Lower leg skin (tissue), 4 donors: ENCODE results near the gene TFDP1. TPM values are rescaled to one million over a fixed set of nuclear protein-coding genes. Genes with fewer than 3 reads are reported as not detected.

Experiments
- DNase-seq, 2 donors: peaks; one replicate each; pipeline ENCODE4 v3.0.0-alpha.2; 2019; ENCODE audit warnings: low spot score in 2 of 2
- H3K4me3 ChIP-seq: fragments of 200-600 bp; sonication (generic); 2 replicates; pipeline ENCODE4 v1.5.1; 2017; ENCODE audit warnings: mild to moderate bottlenecking, low read depth; ENCODE audit not compliant: poor library complexity, severe bottlenecking
- POLR2A ChIP-seq, 2 donors: fragments of 450-650 bp; IDR thresholded peaks; one replicate each; pipeline ENCODE4 v1.6.1; 2016 to 2017; ENCODE audit warnings: antibody characterized with exemption in 2 of 2, mild to moderate bottlenecking in 1 of 2, moderate library complexity in 1 of 2
- WGBS, 2 donors: methylation state at CpG; one replicate each; pipeline ENCODE4 v1.1.5; 2018; 5-methylcytosine and 5-hydroxymethylcytosine counted together
- intact Hi-C: fragments of 100-400 bp; cut with DNase I; formaldehyde crosslinking; loops from one replicate; pipeline ENCODE4 v1.15.0; 2023; ENCODE audit warnings: low total_unique reads
- total RNA-seq, 4 donors: library from RNA; depleted of rRNA; stranded (reverse); fragments of >200 nt; gene quantifications; one replicate each; pipeline ENCODE4 v1.1.0, GENCODE V29; 2016
- TF ChIP-seq, protein P1 (sequence below), 3 donors: fragments of 450-650 bp; IDR thresholded peaks; one replicate each; pipeline ENCODE4 v1.5.1; 2016; ENCODE audit warnings: antibody characterized with exemption in 3 of 3, mild to moderate bottlenecking in 3 of 3, moderate library complexity in 2 of 3

The TFDP1 gene
- total RNA-seq, 4 donors from 2014 or later = 35.9 to 48.8 (median 41.9) TPM

- 78 to 89% methylated on average over 24 of the region's 24 CpGs for WGBS, 2 donors
Observed at GRCh38 chr13:113625965-113626721, 41.6 kb downstream of the TFDP1 start.

GRCh38 chr13:113627136-113627535, 42.6 kb downstream of the TFDP1 start:
- intact Hi-C loops = no loop called here
- WGBS, 2 donors = 92 to 95% methylated on average over 16 of the region's 16 CpGs
- no peak for DNase-seq
- TF ChIP-seq POLR2A (IDR thresholded peaks at IDR 0.05) = no peak
- TF ChIP-seq, protein P1, sequence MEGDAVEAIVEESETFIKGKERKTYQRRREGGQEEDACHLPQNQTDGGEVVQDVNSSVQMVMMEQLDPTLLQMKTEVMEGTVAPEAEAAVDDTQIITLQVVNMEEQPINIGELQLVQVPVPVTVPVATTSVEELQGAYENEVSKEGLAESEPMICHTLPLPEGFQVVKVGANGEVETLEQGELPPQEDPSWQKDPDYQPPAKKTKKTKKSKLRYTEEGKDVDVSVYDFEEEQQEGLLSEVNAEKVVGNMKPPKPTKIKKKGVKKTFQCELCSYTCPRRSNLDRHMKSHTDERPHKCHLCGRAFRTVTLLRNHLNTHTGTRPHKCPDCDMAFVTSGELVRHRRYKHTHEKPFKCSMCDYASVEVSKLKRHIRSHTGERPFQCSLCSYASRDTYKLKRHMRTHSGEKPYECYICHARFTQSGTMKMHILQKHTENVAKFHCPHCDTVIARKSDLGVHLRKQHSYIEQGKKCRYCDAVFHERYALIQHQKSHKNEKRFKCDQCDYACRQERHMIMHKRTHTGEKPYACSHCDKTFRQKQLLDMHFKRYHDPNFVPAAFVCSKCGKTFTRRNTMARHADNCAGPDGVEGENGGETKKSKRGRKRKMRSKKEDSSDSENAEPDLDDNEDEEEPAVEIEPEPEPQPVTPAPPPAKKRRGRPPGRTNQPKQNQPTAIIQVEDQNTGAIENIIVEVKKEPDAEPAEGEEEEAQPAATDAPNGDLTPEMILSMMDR (IDR thresholded peaks at IDR 0.05) = no peak
- H3K4me3 ChIP-seq = no peak overlapping the region

More at GRCh38 chr13:113625965-113626721, 41.6 kb downstream of the TFDP1 start:
- no peak for TF ChIP-seq POLR2A (IDR thresholded peaks at IDR 0.05)
- TF ChIP-seq, protein P1 (IDR thresholded peaks at IDR 0.05) = no peak
- H3K4me3 ChIP-seq = no peak overlapping the region
- no peak for DNase-seq
- intact Hi-C loops = no loop called here

DNA sequence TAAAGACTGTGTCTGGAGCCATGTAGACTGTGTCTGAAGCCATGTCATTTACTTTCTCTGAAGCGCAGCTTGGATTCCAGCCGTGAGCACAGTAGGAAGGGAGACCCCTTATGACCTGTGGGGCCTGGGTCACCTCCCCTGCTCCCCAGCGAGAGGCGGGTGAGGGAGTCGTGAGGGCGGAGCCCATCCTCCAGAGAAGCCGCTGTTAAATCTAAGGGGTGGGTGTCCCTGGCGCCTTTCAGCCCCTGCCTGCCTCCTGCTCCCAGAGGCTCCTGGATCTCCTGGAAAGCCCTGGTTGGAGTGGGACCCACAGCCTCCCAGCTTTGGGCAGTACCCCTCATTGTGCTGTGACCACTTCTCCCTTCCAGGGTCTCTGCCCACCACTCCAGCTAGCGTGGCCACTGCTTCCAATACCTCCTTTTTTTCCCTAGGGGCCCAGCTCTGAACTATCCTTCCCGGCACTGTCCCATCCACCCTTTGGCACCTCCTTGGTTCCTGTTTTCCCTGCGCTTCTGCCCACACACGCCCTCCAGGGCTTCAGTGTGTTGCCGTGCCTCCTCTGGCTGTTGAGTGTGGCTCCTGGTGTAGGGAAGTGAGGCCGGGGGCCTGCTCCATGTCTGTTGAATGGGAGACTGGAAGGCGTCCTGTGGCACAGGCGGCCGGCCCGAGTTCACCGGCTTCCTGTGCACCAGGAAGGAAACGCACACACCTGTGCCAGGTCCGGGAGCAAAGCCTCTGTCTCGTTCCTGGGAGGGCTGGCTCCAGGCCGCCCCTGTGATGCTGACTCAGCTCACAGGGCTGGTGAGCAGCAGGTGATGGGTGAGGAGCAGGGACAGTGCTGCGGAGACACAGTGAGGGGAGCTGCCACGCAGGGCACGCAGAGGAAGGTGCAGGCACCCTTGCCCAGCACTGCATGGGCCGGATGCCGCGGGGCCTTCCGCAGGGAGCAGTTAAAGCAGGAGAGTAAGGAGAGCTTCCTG, 44.0 kb downstream of the TFDP1 start:
- intact Hi-C loops = no loop called here
- no peak overlapping the region for H3K4me3 ChIP-seq
- 80 to 85% methylated on average over 30 of the region's 30 CpGs for WGBS, 2 donors
- no peak for DNase-seq
- TF ChIP-seq, protein P1 (IDR thresholded peaks at IDR 0.05) = no peak

- TF ChIP-seq, protein P1 (IDR thresholded peaks at IDR 0.05) = no peak
- TF ChIP-seq POLR2A (IDR thresholded peaks at IDR 0.05) = no peak
- WGBS, 2 donors = 91 to 94% methylated on average over 17 of the region's 17 CpGs
- intact Hi-C loops = no loop called here
- H3K4me3 ChIP-seq = no peak overlapping the region
- DNase-seq = no peak
Observed at GRCh38 chr13:113629866-113630265, 45.3 kb downstream of the TFDP1 start.

GRCh38 chr13:113630296-113630695, 45.7 kb downstream of the TFDP1 start:
- no peak for DNase-seq
- TF ChIP-seq, protein P1 (IDR thresholded peaks at IDR 0.05) = no peak
- TF ChIP-seq POLR2A (IDR thresholded peaks at IDR 0.05) = no peak
- intact Hi-C loops = no loop called here
- 84 to 85% methylated on average over 11 of the region's 11 CpGs for WGBS, 2 donors
- H3K4me3 ChIP-seq = no peak overlapping the region
